ENCODE results near the gene PLCH2.

GRCh38 chr1:2529784-2530512 lies 53.9 kb downstream of the PLCH2 start, which contains the start of gene HES5:
- TF ChIP-seq CTCF (conservative IDR thresholded peaks at IDR 0.05; ENCODE audit: low read length) = no peak
- TF ChIP-seq EZH2phosphoT487 (IDR thresholded peaks at IDR 0.05; ENCODE audit: borderline replicate concordance) = no peak
